HPDE6-E6E7 (cell line): ENCODE results near the gene OR7G1.
A peak's percentile ranks its signal among the peaks of the same experiment; 100 is the strongest.

Experiments
- DNase-seq: peaks from one replicate; pipeline ENCODE4 v3.0.0; 2011; ENCODE audit warnings: missing footprints; ENCODE audit errors: extremely low spot score

OR7G1 gene

GRCh38 chr19:9115307-9115813 is at the start of gene OR7G1:
Gene OR7G1 (minus strand): TSS chr19:9115763. CDS start chr19:9115763, 0 bp downstream.
- no peak for DNase-seq

- no peak for DNase-seq
Measured at GRCh38 chr19:9165261-9165660, 49.7 kb upstream of the OR7G1 start.

- no peak for DNase-seq
Measured at GRCh38 chr19:9161427-9161826, 45.9 kb upstream of the OR7G1 start.

- DNase-seq: no peak
Measured at GRCh38 chr19:9159891-9160290, 44.3 kb upstream of the OR7G1 start.

- DNase-seq: no peak
Measured at GRCh38 chr19:9156304-9156703, 40.7 kb upstream of the OR7G1 start.

GRCh38 chr19:9155591-9155990 is 40.0 kb upstream of the OR7G1 start:
- DNase-seq: no peak

GRCh38 chr19:9151367-9151766 is 35.8 kb upstream of the OR7G1 start:
- DNase-seq: no peak

GRCh38 chr19:9150650-9151049 is 35.1 kb upstream of the OR7G1 start:
- no peak for DNase-seq

- no peak for DNase-seq
Measured at GRCh38 chr19:9149997-9150396, 34.4 kb upstream of the OR7G1 start.

GRCh38 chr19:9148697-9149096 is 33.1 kb upstream of the OR7G1 start:
- no peak for DNase-seq

- DNase-seq: no peak
Measured at GRCh38 chr19:9146882-9147281, 31.3 kb upstream of the OR7G1 start.

GRCh38 chr19:9144920-9145319 is 29.4 kb upstream of the OR7G1 start:
- no peak for DNase-seq

- DNase-seq: peak; percentile 86
Measured at GRCh38 chr19:9140159-9140874, 24.8 kb upstream of the OR7G1 start, which contains the start of gene ZNF317. Gene ZNF317 (plus strand): TSS chr19:9140397. CDS start chr19:9156017, 15,620 bp downstream.

GRCh38 chr19:9139609-9140158 is 24.1 kb upstream of the OR7G1 start:
- DNase-seq: no peak

- no peak for DNase-seq
Measured at GRCh38 chr19:9132422-9132821, 16.9 kb upstream of the OR7G1 start.

GRCh38 chr19:9130965-9131364 is 15.4 kb upstream of the OR7G1 start:
- no peak for DNase-seq

GRCh38 chr19:9128171-9128570 is 12.6 kb upstream of the OR7G1 start:
- DNase-seq: peak; percentile 87

- DNase-seq: no peak
Measured at GRCh38 chr19:9126900-9127405, 11.4 kb upstream of the OR7G1 start, which contains the start of gene OR7G3. Gene OR7G3 (minus strand): TSS chr19:9126950. CDS start chr19:9126950, 0 bp downstream.

- no peak for DNase-seq
Measured at GRCh38 chr19:9116547-9116946, 984 bp upstream of the OR7G1 start.

- DNase-seq: no peak
Measured at GRCh38 chr19:9109959-9110358, 5.6 kb downstream of the OR7G1 start.

- no peak for DNase-seq
Measured at GRCh38 chr19:9107375-9107774, 8.2 kb downstream of the OR7G1 start, which contains the start of gene OR7G2. Gene OR7G2 (minus strand): TSS chr19:9107475. CDS start chr19:9103243, 4,232 bp downstream.

- no peak for DNase-seq
Measured at GRCh38 chr19:9086761-9087160, 28.8 kb downstream of the OR7G1 start, which contains the start of gene OR1M1. Gene OR1M1 (plus strand): TSS chr19:9087061. CDS start chr19:9093245, 6,184 bp downstream.

GRCh38 chr19:9078651-9079050 is 36.9 kb downstream of the OR7G1 start:
- no peak for DNase-seq
